Erythroblast (primary cell): ENCODE results near the gene CTU1.

ENCODE experiments used
- GATA1 ChIP-seq: IDR thresholded peaks from 2 replicates; pipeline ENCODE4 v1.6.1; 2011; ENCODE audit warnings: low read depth, mild to moderate bottlenecking, control low read depth, low read length, moderate library complexity
- POLR2A ChIP-seq: IDR thresholded peaks from 2 replicates; pipeline ENCODE4 v1.6.1; 2011; ENCODE audit warnings: mild to moderate bottlenecking, low read length

DNA sequence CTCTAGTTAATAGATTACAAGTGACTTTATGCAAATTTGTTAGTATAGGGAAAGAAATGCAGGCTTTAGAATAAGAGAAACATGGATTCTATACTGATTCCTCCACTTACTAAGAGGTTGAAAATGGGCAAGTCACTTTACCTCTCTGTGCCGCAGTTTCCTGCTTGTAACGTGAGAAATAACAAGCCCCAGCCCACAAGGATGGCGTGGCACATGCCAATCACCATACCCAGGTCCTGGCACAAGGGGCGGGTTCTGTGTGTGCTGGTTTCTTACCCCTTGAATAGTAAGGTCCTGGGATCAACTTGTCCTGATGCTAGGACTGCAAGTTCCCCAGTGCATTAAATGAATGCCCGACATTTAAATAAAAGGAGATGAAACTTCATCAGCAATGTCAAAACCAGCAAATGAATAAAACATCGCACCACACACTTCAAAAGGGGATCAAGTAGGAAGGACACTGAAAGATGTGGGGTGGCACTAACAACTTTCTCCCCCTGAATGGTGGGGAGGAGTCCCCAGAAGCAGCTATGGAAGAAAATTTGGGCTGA lies 8.6 kb upstream of the CTU1 start:
- TF ChIP-seq POLR2A (no peak), GATA1 (no peak)
